ENCODE measurements around the gene MZB1. TPM values are rescaled to one million over a fixed set of nuclear protein-coding genes. Genes with fewer than 3 reads are reported as not detected.
"Not testable (repeated sequence)": the region's sequence is repeated elsewhere in the genome, so short reads cannot be mapped to it uniquely, and the experiment has no call there.

The MZB1 gene
- total RNA-seq, 1 experiment from 2014 or later = not detected

DNA sequence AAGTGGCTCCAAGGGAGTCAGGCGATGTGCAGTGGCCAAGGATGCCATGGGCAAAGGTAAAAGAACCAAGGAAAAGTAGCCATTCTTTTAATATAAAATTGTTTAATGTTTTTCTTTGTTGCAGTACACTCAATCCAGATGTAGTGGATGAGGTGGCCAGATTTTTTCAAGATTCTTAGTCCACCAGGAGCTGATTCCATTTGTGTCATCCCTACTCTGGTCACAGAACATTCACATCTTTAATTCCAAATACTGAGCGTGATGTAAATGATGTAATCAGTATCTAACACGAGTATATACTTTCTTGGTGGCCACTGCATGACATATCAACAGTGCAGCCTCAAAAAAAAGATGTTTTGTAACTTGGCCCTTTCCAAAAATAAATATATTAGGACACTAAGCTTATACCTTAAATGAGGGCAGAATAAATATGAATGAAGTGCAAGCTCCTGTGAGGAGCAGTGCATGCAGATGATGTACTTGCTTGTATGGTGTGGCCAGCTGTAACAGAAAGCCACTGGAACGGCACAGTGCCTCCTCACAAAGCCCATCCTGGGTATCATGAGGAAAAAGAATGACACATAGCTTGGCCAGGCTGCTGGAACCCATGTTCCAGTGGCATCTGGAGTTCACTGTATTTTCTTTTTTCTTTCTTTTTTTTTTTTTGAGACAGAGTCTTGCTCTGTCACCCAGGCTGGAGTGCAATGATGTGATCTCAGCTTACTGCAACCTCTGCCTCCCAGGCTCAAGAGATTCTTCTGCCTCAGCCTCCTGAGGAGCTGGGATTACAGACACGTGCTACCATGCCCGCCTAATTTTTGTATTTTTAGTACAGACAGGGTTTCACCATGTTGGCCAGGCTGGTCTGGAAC, 20.6 kb upstream of the MZB1 start:
- DNase-seq (ENCODE audit: low spot score) = no peak

DNA sequence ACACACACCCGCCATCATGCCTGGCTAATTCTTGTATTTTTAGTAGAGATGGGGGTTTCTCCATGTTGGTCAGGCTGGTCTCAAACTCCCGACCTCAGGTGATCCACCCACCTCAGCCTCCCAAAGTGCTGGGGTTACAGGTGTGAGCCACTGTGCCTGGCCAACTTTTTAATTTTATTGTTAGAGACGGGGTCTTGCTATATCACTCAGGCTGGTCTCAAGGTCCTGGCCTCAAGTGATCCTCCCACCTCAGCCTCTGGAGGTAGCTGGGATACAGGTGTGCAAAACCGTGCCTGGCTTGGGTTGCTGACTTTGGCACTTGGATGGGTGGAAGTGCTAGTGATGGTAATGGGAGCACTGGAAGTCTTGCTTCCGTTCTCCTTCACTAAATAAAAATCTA, 19.4 kb upstream of the MZB1 start:
- DNase-seq (ENCODE audit: low spot score) = not testable (repeated sequence)

DNA sequence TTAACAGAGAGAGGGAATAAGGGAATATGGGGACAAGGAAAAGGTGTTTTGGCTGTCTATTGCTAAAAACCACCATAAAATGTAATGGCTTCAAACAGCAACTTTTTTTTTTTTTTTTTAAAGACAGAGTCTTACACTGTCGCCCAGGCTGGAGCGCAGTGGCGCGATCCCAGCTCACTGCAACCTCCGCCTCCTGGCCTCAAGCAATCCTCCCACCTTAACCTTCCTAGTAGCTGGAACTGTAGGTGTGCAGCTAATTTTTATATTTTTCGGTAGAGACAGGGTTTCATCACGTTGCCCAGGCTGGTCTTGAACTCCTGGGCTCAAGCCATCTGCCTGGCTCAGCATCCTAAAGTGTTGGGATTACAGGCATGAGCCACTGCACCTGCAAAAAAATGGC, 18.5 kb upstream of the MZB1 start:
- no peak for DNase-seq (ENCODE audit: low spot score)

DNA sequence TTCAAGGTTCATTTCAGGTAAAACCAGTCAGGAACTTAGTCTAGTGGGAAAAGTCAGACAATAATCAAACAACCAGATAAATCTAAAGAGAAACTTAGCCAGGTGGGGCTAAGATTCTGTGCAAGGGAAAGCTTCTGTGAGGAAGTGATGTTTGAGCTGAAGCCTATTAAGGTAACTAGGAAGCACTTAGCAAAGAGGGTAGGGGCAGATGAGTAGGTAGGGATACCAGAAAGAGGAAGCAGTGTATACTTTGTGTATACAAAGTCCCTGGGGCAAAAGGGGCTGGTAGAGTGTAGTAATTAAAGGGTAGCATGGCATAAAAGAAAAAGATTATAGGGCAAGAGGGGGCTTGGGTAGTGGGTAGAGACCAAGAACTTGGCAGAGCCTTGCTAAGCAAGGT, 17.8 kb upstream of the MZB1 start:
- no peak for DNase-seq (ENCODE audit: low spot score)

DNA sequence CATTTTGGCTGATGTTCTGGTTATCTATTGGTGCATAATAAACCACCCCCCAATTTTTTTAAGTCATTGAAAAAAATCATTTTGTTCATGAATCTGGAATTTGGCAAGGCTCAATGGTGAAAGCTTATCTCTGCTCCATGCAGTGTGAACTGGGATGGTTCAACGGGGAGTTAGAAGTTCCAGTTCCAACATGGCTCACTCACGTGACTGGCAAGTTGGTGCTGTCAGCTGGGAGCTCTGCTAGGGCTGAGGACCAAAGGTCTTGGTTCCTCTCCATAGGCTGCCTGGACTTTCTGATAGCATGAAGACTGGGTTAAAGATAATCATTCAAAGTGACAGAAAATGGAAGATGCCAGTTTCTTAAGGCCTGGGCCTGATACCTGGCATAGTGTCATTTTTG, 17.2 kb upstream of the MZB1 start:
- DNase-seq (ENCODE audit: low spot score) = no peak

DNA sequence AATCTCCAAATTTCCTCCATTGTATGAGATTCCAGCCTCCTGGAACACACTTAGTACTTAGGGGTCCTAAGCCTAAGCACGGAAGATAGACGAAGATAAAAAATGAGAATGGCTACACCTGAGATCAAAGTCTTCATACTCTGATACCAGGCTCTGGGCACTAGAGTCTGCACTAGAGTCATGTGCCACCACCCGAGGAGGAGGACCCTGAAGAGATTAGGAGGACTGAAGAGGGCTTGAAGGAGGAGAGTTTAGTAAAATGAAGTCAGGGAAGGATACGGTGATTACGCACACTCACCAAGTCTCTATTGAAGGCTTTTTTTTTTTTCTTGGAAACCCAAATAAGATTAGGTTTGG, 14.7 kb upstream of the MZB1 start:
- no peak for DNase-seq (ENCODE audit: low spot score)

DNA sequence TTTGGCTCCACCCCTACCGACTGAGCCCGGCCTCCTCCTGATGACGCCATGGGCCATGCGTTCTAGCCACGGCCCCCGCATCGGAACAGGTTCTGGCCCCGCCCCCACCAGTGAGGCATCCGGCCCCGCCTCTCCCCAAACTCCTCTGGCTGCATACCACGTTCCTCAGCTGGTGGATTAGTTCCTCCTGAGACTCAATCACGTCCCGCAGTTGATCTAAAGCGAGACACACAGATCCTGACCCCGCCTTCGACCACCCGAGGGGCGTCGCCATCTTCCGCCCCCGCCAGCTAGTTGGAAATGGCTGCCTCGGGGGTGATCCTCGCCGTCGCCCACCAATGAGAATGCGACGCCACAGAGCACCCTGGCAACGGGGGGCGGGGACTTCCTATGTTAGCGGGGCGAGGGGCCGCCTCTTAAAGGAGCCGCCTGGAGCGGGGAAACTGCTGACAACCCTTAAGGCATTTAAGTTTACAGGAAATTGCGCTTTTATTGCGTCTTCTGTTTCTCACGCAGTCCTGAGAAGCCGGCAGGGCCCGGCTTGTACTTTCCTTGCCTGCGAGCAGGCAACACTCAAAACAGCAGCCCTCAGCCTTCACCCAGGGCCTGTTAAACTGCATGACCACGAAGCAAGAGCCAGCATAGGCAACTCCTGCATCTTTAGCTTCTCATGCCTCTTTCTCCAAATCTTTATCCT, 14.2 kb upstream of the MZB1 start, which contains the start of gene SPATA24:
TSS of gene SPATA24 (minus strand) at position 303 of the 697 bp plus-strand sequence. CDS start at position 274, 29 bp downstream.
- DNase-seq (ENCODE audit: low spot score) = peak; percentile 97

DNA sequence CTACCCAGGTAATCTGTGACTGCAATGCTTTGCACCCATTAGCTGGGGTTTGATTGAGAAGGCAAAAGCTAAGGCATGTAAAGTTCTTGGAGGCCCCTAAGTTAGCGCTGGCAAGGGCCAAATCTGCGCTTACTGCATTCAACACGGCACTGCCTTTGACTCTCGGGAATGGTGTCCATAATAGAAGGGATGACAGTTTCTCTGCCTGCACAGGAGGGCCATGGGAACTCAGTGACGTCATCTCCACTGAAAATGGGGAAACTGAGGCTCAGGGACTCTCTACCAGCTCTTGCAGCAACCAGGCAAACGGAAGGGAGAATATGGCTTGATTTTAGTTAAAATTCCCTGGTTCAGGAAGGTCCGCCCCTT, 13.7 kb upstream of the MZB1 start:
- DNase-seq (ENCODE audit: low spot score) = no peak

DNA sequence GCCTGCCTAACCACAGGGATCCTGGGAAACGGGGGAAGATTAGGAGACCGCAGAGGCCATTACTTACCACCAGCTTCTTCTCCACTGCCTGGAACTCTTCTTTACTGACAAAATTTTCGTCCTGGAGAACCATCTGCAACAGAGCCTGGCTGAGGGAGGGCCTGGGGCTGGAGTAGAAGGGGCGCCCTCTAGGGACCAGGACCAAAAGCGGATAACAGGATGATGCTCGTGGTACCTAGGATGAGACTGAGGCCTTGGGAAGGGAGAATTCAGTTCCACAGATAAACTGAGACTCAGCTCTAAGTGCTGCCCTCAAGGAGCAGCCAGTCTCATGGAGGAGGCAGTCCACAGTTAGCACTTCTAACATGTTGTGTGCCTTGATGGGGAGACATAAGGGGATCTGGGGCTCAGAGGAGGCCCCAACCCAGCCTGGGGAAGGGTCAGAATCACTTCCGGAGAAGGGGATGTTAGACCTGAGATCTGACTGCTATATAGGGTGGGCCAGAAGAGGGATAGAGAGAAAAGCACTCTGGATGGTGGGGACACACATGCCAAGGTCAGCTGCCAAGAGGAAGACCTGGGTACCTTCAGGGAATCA, 12.9 kb upstream of the MZB1 start:
- DNase-seq (ENCODE audit: low spot score) = no peak

DNA sequence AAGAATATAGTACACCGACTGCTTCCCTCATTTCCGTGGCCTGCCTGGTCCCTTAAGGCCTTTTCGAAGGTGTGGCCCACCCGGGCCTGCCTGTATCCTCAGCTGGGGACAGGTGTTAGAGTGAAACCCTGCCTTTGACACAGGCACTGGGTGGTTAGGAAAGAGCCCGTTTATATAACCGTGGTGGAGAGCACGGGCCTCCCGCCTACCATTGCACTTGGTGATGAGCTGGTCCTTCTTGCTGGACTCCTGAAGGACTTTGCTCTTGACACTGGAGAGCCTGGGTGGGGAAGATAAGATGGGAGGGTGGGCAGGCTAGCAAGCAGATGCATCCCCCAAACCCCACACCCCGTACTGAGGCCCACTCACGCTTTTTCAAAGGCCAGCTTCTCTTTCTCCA, 11.8 kb upstream of the MZB1 start:
- DNase-seq (ENCODE audit: low spot score) = no peak

DNA sequence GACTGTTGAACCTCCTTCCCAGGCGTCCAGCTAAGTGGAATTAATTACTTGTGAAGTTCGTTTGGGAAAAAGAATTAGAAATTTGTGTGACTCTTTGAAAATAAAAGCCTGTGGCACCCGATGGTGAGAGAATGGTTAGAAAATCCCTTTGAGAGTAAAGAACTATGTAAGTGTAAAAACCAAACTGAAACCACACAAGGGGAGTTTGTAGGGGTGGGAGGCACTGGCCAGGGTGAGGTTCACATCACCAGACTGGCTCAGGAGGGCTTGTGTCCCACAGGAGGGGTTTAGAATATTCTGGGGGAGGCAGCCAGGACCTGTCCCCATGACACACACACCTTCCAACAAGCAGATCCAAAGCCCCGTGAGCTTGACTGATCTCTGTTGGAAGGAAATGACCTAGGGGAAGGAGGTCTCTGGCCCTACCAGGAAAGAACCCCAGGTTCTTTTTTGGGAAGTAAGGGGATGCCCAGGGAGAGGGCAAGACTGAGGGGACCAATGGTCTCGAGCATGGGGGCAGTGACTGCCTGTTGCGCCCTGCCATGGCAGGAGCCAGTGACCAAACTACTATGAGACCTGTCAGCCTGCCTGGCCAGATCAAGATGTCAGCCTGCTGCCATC, 9.9 kb upstream of the MZB1 start:
- no peak for DNase-seq (ENCODE audit: low spot score)

DNA sequence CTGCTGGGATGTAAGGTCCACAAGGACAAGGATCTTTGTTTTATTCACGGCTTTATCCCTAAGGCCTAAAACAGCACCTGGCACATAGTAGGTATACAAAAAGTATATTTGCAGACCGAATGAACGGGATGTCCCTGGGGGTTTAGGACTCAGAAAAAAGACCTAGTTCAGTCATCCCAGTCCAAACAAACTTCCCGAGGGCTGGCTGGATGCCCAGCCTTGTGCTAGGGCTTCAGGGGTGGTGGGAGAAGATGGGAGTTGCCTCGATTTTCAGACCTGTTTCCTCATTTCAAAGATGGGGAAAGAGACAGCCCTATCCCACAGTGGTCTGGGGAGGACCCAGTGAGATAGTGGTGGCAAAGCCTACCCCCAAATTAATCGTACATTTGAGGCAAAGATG, 8.2 kb upstream of the MZB1 start:
- DNase-seq (ENCODE audit: low spot score) = no peak

DNA sequence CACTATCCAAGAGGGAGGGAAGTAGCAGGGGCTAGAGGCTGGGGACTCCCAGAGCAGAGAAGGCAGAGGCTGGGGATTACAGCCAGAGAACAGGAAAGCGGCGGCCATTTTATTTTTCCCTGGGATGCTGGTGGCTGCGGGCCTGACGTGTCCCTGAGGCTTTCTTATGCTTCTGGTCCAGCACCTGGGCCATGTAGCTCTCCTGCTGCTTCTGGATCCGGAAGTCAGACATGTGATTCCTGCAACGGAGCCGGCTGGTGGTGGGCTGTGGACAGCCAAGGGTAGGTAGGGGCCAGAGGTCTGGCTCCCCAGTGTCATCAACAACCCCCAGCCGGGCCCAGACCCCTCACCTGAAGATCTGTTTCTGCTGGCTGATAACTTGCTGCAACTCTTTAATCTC, 7.0 kb upstream of the MZB1 start:
- no peak for DNase-seq (ENCODE audit: low spot score)

DNA sequence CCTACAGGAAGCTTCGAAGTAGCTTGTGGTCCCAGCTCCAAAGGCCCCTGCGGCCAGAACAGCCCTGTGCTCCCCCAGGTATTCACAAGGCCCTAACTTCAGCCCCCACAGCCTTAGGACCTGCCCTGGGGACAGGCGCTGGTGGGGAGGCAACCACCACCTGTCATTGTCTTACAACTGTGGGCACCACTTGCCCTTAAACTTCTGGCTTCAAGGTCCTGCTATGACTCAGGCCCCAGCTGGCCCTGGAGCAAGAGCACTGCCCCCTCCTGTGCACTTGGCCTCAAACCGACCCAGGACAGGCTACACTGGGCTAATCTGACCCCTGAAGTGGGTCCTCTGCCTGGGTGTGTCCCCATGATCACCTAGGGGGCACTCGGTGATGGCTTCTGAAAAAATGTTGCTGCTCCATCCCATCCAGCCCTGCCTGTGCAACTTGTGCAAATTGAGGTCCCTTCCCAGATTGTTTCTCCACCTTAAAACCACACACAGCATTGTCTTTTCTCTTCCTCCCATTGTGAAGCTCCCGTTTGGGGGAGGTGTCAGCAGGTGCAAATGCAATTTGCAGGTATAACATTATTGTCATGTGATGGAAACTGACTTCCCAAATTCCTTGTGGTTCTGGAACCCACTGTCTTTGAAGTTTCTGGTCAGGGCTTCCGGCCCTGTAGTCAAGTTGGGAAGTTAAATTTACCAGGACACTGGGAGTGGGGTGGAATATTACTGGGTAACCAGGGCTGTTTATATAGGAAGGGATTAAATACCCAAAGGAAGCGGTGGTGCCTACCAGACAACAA, 6.3 kb upstream of the MZB1 start:
- peak; percentile 39 for DNase-seq (ENCODE audit: low spot score)

DNA sequence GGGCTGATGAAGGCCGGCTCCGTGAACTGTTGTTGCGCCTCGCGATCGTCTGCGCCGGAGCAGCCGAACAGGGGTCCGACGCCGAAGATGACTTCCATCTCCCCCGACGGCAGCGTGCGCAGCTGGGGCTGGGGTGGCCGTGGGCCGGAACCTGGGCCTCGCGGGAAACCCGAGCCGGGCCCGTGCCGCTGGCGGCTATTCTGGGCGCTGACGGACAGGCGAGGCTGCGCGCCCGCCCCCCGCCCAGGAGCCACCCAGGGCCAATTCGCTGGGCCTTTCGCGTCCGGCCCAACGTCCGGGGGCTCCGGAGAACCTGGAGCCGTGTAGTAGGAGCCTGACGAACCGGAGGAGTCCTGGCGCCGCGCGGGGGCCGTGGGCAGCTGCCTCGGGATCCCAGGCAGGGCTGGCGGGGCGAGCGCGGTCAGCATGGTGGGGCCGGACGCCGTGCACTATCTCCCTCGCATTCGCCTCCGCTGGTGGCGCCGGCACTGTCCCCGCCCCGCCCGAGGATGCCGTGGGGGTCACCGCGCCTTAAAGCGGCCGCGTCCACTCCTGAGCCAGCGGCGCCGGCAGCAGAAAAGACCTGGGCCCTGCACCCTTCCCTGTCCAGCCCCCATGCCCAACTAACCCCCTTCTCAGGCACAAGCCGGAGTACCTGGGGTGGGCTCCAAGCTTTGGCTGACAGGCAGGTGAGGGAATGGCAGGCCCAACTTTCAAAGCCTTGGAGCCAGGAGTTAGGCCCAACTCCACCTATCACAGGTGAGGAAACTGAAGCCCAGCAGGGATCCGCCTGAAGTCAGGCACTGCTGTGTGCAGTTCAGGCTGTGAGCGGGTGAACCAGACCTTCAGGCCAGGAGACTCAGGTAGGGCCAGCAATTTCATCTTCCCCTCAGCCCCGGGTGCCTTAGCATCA, 5.2 kb upstream of the MZB1 start, which contains the start of gene PROB1:
TSS of gene PROB1 (minus strand) at position 451 of the 913 bp plus-strand sequence. CDS start at position 428, 23 bp downstream.
- no peak for DNase-seq (ENCODE audit: low spot score)

DNA sequence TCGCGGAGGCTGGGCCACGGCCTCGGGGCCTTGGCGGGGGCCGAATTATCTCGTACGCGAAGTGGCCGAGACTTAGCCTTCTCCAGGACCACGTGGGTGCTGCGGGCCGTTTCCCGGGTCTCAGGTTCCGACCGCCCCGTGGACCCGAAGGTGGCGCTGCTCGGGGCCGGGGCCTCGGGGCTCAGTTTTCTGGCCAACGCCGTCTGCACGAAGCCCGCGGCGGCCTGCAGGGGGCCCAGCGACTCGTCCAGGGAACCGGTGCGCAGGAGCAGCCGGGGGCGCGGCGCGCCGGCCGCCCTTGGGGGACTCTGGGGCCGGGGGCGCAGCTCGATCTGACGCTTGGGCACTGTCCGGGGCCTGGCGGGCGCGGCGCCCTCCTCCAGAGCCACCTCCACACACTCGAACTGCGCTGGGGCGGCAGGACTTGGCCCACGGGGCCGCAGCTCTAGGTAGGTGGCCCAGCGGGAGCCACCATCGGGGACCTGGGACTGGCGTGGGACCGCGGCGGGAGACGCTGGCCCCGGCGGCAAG, 4.5 kb upstream of the MZB1 start:
- no peak for DNase-seq (ENCODE audit: low spot score)

DNA sequence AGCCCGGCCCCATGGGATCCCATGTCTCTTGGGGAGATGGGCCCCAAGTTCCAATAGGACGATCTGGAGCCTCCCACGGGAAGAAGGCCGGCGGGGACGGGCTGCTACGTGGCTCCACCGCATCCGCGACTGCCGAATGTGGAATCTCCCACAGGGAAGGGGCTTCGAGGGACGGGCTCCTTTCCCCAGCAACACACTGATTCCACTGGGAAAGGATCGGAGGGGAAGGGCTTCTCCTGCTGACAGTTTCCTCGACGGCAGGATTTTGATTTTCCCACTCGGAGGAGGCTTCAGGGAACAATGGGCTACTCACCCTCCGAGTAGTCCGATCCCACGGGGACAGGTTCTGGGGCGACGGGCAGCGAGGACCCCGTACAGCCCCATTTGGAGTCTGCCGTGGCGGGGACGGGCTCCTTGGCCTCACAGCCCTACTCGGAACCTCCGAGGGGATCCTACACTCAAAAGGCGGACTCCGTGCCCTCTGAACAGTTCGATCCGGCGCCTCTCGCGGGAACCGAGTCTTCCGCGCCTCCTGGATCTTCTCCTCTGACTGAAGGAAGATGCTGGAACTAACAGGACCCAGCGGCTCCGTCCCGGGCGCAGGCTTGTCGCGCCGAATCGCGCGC, 3.9 kb upstream of the MZB1 start:
- no peak for DNase-seq (ENCODE audit: low spot score)

DNA sequence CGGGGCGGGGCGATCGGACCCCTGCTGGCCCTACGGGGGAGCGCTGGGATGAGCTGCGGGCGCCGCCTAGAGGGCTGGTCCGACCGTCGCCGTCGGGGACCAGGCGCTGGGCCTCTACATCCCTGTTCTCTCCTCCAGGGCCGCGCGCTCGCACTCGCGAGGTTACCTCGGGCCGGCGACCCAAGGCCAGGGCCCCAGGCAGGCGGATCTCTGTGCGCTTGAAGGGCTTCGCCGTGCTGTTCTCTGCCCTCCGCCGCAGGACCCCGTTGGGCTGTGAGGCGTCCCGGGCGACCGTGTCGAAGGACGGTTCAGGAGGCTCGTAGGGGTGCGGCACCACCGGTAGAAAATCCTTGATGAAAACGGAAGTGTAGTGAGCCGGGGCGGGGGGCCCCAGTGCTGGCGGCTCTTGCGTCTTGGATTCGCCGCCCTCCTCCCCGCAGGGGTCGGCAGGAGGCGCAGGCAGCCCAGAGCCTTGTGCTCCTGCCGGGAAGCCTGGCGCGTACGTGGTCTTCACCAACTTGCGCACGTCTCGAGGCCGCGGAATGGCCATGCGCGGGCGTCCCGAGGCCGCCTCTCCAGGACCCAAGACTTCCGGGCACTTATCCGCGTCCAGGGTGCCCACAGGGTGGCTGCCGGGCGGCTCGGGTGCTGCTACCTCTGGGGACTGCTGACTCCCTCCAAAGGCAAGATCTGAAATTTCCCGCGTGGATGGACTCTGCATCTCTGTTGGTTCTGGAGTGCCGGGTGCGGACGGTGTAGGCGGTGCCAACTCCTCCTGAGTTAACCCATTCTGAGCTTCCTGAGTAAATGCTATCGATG, 3.2 kb upstream of the MZB1 start:
- no peak for DNase-seq (ENCODE audit: low spot score)

DNA sequence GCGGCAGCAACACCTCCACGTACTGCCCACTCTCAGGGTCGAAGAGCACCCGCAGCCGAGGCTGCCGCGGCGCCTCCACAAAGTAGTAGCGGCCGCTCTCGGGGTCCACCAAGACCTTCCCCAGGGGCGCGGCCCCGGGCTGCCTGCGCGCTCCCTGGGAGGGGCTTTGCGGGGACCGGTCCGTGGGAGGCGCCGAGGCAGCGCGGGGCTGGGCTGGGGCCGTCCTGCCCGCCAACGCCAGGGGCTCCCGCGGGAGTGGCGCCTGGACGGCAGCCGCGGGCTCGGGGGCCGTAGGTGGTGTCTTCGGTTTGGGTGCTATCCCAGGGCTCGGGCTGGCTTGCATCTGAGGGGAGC, 2.6 kb upstream of the MZB1 start:
- DNase-seq (ENCODE audit: low spot score) = no peak
